ENCODE data around the gene SERPINA4. TPM values are rescaled to one million over a fixed set of nuclear protein-coding genes. Genes with fewer than 3 reads are reported as not detected.
A peak's percentile ranks its signal among the peaks of the same experiment; 100 is the strongest.

The SERPINA4 gene
- total and polyA plus RNA-seq, 2 of the 13 experiments (the other 11 are each of a cell fraction or from before 2014, with no cell fraction given): 39.1 to 57.8 TPM

- TF ChIP-seq U2AF1 (optimal IDR thresholded peaks at IDR 0.05; ENCODE audit: low read depth, low read length) (no peak), MAFF (IDR thresholded peaks at IDR 0.05; ENCODE audit: low read depth, low read length) (no peak), STAG1 (CRISPR knock-in tag; IDR thresholded peaks at IDR 0.05) (peak; percentile 85), ZBED4 (CRISPR knock-in tag; IDR thresholded peaks at IDR 0.05; ENCODE audit: borderline replicate concordance) (no peak), FOXC1 (CRISPR knock-in tag; IDR thresholded peaks at IDR 0.05; ENCODE audit: borderline replicate concordance) (no peak), ZBTB7B (CRISPR knock-in tag; IDR thresholded peaks at IDR 0.05) (peak; percentile 41), NFIC (IDR thresholded peaks at IDR 0.05; ENCODE audit: low read length) (no peak), PRPF4 (IDR thresholded peaks at IDR 0.05; ENCODE audit: low read depth, low read length, poor library complexity, severe bottlenecking) (no peak), ZFP36 (IDR thresholded peaks at IDR 0.05; ENCODE audit: borderline replicate concordance, low read depth, low read length, partially characterized antibody) (no peak), ATF7-NPFF (CRISPR knock-in tag; IDR thresholded peaks at IDR 0.05; ENCODE audit: low read depth) (0 out of 2 replicates have a peak, but pooled peaks have one; percentile 32), ISX (CRISPR knock-in tag; conservative IDR thresholded peaks at IDR 0.05) (no peak), ZNF574 (CRISPR knock-in tag; IDR thresholded peaks at IDR 0.05) (0 out of 2 replicates have a peak, but pooled peaks have one; percentile 4), SOX13 (IDR thresholded peaks at IDR 0.05) (no peak), SOX13 (CRISPR knock-in tag; conservative IDR thresholded peaks at IDR 0.05 in 1 of 2, IDR thresholded peaks at IDR 0.05 in 1 of 2) (peak in 1 of 2 experiments; percentile 15; a peak in 1 of 4 replicates), NR0B2 (CRISPR knock-in tag; IDR thresholded peaks at IDR 0.05) (no peak), ZNF615 (CRISPR knock-in tag; IDR thresholded peaks at IDR 0.05; ENCODE audit: borderline replicate concordance) (peak; percentile 65; the same call in 1 of the 2 replicates), ZNF777 (CRISPR knock-in tag; IDR thresholded peaks at IDR 0.05) (no peak), KAT7 (CRISPR knock-in tag; IDR thresholded peaks at IDR 0.05; ENCODE audit: borderline replicate concordance) (no peak), NONO (IDR thresholded peaks at IDR 0.05) (no peak), NONO (CRISPR knock-in tag; conservative IDR thresholded peaks at IDR 0.05) (no peak), BCL6 (CRISPR knock-in tag; IDR thresholded peaks at IDR 0.05) (no peak), ZFP82 (CRISPR knock-in tag; IDR thresholded peaks at IDR 0.05; ENCODE audit: borderline replicate concordance) (no peak), ZNF496 (CRISPR knock-in tag; IDR thresholded peaks at IDR 0.05; ENCODE audit: insufficient replicate concordance) (no peak)
These were observed 11.9 kb upstream of the SERPINA4 start (continued) for GRCh38 chr14:94548999-94549985.

Data from HepG2 (cell line).